Fibroblast of pulmonary artery (primary cell): Measurements from ENCODE around the gene PRKG1.

ENCODE experiments used
- DNase-seq: peaks from one replicate; pipeline ENCODE4 v3.0.0-alpha.2; 2010; ENCODE audit warnings: low read depth
- H3K4me3 ChIP-seq: replicated peaks from 2 replicates; pipeline ENCODE4 v1.5.1; 2011; ENCODE audit warnings: low read depth, mild to moderate bottlenecking, control low read depth, low read length, moderate library complexity
- TF ChIP-seq, protein P1 (sequence below): IDR thresholded peaks from 2 replicates; pipeline ENCODE4 v1.5.1; 2011; ENCODE audit warnings: mild to moderate bottlenecking, control low read depth, low read length, inconsistent platforms; ENCODE audit errors: missing control alignments

PRKG1 gene

DNA sequence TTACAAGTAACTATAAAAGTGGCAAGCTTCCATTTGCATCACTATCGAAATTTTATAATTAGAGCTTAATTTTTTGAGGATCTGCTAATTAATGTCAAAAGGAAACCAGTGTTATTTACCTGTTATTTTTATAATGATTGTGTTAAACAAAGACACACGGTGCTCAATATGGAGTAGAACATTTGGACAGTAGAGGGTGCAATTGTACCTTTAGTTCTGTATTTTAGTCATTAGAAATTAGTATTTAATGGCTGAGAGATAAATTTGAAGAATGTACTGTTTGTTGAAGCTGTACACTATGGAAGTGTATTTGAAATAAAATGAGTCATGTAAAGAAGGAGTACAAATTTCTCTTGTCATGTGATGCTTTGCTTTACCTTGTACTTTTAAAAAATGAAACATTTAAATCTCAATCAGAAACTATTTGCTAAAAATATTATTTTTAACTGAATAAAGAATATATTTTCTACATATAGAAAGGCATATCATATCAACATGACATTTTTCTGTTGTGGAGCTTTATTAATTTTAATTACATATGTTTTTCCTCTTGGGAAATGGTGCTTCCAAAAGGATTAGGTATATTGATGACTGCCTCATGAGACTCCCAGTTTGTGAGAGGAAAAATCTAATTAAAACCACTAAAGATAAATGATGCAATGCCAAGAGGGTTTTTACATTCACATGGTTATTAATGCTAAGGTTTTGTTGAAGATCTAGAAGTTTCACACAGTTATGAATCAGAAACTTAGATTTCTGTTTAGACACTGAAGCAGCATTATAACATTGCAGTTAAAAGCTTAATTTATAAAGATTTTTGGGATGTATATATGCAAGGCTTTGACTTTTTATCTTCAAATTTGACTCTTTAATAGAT lies 10.4 kb upstream of the PRKG1 start:
- DNase-seq = peak; percentile 80
- TF ChIP-seq, protein P1, sequence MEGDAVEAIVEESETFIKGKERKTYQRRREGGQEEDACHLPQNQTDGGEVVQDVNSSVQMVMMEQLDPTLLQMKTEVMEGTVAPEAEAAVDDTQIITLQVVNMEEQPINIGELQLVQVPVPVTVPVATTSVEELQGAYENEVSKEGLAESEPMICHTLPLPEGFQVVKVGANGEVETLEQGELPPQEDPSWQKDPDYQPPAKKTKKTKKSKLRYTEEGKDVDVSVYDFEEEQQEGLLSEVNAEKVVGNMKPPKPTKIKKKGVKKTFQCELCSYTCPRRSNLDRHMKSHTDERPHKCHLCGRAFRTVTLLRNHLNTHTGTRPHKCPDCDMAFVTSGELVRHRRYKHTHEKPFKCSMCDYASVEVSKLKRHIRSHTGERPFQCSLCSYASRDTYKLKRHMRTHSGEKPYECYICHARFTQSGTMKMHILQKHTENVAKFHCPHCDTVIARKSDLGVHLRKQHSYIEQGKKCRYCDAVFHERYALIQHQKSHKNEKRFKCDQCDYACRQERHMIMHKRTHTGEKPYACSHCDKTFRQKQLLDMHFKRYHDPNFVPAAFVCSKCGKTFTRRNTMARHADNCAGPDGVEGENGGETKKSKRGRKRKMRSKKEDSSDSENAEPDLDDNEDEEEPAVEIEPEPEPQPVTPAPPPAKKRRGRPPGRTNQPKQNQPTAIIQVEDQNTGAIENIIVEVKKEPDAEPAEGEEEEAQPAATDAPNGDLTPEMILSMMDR = peak; percentile 64
- H3K4me3 ChIP-seq = no peak overlapping the region

DNA sequence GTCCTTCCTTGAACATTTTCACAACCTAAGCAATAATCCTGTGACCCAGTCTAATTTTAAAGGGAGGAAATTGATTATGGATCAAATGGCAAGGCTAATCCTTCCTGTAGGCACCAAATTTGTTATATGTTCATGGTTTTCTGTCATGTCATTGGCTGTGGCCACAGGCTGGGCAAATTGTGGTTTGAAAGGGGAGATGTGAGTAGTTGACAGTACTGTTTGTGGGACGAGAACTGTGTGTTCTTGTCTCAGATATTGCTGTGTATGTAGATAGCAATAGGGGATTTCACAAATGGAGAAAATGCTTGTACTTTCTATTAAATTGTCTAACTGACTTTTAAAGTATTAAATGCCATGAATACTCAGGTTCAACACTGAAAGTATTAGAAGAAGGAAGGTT lies 8.1 kb upstream of the PRKG1 start:
- H3K4me3 ChIP-seq = no peak overlapping the region
- DNase-seq = no peak
- TF ChIP-seq, protein P1 = no peak

DNA sequence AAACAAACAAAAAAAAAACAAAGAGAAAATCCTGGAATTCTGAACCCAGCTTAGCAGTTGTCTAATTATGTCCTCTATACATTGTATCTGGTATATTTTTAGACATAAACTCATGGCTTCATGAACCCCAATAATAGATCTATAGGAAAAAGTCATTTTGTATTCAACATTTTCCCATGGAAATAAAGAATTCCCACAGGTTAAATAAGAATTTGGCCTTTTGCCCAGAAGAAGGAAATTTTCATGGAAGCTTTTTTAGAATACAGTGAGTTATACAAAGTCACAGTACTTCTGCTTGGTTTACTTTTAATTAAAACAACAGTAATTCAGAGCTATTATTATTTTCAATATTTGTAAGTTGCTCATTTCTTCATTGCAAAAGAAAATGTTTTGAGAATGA lies 2.1 kb upstream of the PRKG1 start:
- no peak overlapping the region for H3K4me3 ChIP-seq
- TF ChIP-seq, protein P1 = no peak
- no peak for DNase-seq

DNA sequence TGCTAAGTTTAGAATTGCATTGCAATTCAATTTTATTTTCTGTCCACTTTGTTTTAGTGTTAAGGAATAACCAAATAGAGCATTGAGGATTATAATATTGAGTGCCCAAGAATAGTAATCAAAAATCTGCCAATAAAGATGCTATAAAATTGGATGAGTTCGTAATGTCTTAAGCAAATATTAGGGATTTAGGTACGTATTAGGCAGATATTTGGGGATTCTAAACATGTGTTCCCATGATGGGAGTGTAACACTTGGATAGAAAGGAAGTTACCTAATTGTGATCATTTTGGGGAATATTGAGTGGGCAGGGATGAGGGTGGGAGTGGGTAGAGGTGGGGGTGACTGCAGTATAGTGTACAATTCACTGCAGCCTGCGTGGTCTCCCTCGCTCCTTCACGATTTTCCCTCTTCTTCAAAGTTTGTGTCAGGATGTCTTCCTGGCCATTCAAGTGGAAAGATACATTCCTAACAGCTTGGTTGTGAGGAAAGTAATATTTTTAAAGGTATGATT lies 1.3 kb upstream of the PRKG1 start:
- H3K4me3 ChIP-seq = no peak overlapping the region
- TF ChIP-seq, protein P1 = no peak

DNA sequence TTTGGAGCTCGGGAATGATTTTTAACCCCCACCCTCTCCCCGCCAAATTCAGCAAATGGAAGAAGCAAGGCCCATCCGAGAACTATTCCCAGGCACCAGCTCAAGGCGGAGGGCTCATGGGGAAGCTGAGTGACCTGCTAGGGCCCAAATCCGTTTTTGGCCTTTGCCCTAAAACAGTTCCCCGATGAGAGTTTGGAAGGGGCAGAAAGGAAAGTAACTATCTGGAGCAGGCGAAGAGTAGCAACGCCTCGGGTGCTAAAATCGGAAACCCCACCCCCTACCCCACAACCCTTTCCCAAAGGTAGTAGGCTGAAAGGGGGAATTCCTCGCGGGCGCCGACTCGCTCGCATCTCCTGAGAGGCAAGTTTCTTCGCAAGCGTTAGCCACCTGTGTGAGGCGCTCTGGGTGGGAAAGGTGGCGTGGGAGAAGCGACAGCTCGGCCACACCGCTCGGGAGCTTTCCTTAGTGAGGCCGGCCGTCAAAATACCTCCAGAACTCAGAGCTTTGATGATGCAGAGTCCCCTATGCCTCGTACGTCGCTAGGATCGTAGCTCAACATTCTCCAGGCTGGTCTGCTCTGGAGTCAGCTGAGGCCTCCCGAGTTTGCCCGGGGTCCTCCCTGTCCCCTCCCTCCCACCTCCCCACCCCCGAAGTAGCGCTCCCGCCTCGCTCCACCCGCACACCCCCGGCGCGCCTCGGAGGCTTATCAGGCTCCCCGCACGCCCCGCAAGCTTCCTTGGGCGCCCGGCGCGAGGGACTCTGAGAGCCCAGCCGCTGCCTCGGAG lies 642 bp upstream of the PRKG1 start:
- DNase-seq = peak; percentile 15
- peak overlapping the region; percentile 73 for H3K4me3 ChIP-seq
- TF ChIP-seq, protein P1 = no peak

More for the DNA sequence above, 1.3 kb upstream of the PRKG1 start:
- no peak for DNase-seq

DNA sequence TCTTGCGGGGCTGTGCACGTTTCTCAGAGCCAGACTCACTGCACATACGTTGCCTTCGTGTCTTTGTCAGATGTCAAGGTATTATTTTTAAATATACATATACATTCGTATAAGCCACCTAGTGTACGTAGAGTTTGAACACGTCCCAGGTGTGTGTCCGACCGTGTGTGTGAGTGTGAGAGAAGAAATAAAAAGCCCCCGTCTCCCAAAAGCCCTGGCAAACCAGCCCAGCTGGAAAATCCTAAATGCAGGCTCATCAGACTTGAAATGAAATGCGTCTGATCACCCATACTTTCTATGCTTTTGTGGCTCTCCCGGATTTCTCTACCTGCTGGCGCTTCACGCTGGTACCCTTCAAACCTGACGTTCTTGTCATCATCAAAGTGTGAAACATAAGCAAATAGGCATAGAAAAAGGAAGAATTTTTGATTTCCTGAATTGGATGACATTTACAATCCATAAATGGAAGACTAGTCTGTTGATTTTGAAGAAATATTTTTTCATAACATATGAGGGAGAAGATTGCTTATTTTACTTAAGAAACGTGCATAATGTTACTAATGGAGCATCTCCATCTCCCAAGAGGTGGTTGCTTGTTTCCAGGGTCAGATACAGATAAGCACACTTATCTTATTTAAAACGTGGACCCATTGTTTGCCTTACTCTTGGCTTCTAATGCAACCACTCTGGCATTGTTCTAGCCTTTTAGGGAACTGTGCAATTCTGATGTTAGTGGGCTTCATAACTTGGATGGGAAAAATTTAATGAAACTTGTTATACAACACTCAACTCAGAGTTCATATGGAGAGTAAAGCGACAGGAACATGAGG lies 971 bp downstream of the PRKG1 start:
- TF ChIP-seq, protein P1 = no peak
- DNase-seq = no peak
- peak overlapping the region; percentile 73 for H3K4me3 ChIP-seq
